LNCAP (cell line): ENCODE data around the gene TAS2R40.

Source experiments
- TF ChIP-seq, protein P1 (sequence below): fragments of 450-650 bp; IDR thresholded peaks from 2 replicates; pipeline ENCODE4 v1.5.1; 2017; ENCODE audit warnings: mild to moderate bottlenecking

Gene TAS2R40

DNA sequence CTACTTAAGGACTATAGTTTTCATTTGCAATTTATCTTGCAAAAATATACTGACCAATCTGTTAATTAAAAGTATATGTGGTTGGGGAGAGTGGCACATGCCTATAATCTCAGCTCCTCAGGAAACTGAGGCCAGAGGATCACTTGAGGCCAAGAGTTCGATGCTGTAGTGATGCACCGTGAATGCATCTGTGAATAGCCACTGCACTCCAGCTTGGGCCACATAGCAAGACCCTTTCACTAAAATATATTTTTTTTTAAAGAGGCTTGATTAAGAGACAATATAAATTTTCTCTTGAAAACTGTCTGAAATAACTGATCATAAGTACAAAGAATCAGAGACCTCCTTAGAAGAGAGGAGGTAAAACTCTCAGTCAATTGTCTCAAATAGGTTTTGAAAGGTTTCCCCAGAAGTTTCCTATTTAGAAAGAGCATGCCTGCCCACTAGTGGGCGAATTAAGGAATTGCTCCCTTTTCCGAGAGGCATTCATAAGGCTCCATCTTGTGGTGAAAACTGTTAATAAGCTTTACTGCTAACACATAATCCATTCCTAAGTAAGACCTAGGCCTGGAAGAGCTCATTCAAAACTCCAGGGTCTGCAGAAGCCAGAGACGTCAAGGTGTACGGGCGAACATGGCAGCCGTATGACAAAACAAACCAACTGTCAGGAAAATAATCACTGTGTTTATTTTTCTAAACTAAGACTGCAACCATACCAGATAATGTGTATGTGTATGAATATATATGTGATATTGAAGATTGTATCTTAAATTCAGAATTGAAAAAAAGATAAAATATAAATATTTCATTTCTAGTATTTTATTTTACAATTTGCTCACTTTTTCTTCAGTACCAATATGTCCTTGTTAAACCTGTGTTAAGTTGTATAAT is 6.8 kb upstream of the TAS2R40 start:
- TF ChIP-seq, protein P1, sequence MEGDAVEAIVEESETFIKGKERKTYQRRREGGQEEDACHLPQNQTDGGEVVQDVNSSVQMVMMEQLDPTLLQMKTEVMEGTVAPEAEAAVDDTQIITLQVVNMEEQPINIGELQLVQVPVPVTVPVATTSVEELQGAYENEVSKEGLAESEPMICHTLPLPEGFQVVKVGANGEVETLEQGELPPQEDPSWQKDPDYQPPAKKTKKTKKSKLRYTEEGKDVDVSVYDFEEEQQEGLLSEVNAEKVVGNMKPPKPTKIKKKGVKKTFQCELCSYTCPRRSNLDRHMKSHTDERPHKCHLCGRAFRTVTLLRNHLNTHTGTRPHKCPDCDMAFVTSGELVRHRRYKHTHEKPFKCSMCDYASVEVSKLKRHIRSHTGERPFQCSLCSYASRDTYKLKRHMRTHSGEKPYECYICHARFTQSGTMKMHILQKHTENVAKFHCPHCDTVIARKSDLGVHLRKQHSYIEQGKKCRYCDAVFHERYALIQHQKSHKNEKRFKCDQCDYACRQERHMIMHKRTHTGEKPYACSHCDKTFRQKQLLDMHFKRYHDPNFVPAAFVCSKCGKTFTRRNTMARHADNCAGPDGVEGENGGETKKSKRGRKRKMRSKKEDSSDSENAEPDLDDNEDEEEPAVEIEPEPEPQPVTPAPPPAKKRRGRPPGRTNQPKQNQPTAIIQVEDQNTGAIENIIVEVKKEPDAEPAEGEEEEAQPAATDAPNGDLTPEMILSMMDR, result peak; percentile 98

DNA sequence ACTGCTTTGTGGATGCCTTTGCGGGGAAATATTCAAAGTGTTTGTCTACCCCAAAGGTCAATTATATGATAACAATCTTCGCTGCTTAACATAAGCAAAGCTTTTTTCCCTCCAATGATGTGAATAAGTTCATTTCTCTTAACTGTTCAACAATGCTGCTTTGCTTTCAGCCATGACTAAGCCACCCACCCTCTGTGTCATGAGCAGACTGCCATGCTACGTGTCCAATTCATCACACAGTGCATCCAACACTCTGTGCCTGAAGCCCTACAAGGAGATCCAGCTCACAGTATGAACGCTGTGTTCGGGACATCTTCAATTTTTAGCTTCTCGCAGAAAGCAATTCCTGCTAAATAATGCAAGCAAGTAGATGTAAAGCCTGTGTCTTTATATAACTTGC is 5.7 kb upstream of the TAS2R40 start:
- TF ChIP-seq, protein P1, result no peak

DNA sequence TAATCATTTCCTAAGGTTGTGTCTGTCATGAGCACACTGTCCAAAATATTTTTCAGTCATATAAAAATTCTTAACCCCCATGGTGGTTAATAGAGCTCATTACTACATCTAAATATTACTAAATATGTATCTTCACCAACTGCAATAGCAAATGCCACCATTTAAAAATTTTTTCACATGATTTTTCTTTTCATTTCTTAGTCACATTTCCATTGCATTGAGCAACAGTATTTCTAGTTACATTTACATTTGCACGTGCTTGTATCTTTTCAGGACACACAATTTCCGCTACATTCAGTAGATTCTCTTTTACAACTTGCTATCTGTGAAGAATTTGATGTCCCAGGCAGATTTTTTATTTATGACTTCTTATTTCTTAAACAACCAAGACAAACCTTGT is 5.2 kb upstream of the TAS2R40 start:
- TF ChIP-seq, protein P1, result no peak

DNA sequence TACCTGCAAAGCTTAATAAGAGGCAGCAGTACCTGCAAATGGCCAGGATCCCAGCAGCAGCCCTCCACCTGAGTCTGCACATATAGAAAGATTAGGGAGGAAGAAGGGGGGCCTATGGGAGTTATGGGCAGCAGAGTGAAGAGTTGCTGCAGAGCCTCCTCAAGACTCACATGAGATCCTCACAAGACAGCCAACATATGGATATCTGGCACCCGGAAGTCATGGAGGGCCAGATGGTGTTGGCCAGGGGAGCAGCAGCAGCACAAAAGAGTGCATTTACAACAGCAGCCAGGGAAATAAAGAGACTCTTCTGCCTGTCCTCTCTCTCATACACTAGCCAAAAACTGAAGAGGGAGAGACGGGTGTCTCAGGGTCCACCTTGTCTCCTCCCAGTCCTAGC is 4.0 kb upstream of the TAS2R40 start:
- TF ChIP-seq, protein P1, result no peak

DNA sequence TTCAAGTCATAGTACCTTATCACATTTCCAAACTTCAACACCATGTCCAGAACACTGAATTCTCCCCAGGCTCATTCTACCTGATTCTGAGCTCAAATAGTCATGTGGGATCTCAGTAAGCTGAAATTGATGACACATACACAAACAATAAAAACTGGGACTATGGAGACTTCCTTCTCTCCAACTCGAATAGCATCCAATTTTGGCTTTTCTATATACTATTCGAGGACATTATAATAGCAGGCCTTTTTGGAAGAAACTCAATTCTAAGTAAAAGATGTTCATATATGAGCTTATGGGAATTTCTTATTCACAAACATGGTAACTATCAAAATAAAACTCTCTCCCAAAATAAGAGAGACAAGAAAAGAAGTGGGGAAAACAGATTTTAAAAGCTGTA is 551 bp upstream of the TAS2R40 start:
- TF ChIP-seq, protein P1, result no peak

DNA sequence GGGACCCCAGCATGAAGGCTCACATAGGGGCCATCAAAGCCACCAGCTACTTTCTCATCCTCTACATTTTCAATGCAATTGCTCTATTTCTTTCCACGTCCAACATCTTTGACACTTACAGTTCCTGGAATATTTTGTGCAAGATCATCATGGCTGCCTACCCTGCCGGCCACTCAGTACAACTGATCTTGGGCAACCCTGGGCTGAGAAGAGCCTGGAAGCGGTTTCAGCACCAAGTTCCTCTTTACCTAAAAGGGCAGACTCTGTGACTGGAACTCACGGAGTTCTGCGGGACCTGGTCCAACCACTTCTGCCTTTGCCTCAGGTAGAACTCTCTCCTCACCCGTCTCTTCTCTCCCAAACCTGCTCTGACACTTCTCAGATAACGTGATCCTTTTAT is 945 bp downstream of the TAS2R40 start:
- TF ChIP-seq, protein P1, result no peak

DNA sequence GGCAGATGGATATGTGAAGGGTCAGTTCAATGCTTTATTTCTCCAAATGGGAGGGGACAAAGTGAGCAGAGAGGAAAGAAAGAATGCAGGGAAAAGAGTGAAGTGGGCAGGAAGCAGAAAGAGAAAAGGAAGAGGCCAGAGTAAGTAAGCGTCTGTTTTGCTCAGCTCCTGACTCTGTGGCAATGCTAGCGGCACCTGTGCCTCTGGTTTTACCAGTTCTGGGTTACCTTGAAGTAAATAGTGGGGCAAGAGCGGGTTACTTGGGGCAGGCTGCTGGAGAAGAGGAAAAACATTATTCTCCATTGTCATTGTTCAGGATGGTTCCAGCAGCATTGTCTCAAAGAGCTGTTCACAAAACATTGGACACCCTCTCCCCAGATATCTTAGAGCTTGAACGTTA is 1.9 kb downstream of the TAS2R40 start:
- TF ChIP-seq, protein P1, result no peak
